ENCODE data around the gene PFN1.

Gene PFN1

DNA sequence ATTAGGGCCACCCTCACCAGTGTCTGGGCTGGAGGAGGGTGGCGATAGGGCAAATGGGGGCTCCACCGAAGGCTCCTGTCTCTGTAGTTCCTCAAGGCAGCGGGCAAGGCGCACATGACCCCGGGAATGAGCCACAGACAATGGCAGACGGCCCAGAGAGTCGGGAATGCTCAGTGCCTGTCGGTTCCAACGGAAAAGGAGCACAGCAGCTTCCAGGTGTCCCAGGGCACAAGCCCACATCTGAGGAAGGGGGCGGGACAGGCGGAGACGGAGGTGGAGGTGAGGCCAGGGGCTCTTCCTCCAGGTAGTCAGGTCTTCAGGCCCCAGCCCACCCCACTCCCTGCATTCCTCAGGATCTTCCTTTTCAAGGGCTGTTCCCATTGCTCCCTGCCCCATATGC, 24.4 kb upstream of the PFN1 start:
- no peak for TF ChIP-seq CTCF (IDR thresholded peaks at IDR 0.05; ENCODE audit: insufficient read depth, low read depth, low read length, missing control alignments)
- H3K4me3 ChIP-seq (ENCODE audit: low read length): no peak overlapping the region
- no peak for DNase-seq (ENCODE audit: low read depth)

DNA sequence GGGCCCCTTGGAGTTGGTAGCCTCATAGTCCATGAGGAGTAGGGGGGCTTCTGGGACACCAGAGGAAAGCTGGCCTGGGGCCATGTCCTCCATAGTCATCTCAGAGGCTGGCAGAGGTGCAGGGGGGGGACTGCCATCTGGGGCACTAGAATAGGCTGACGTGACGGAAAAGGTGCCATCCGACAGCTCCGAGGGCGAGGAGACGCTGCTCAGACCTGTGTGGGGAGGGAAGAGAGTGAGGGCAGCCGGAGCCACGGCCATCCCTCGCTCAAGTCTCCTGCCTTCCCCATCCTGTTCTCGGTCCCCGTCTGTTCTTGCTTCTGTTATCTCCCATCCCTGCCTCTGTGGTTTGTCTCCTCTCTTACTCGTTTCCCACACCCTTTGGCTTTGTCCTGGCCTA, 24.0 kb upstream of the PFN1 start:
- H3K4me3 ChIP-seq (ENCODE audit: low read length): no peak overlapping the region
- DNase-seq (ENCODE audit: low read depth): no peak
- TF ChIP-seq CTCF (IDR thresholded peaks at IDR 0.05; ENCODE audit: insufficient read depth, low read depth, low read length, missing control alignments): no peak

- DNase-seq (ENCODE audit: low read depth): no peak
- TF ChIP-seq CTCF (IDR thresholded peaks at IDR 0.05; ENCODE audit: insufficient read depth, low read depth, low read length, missing control alignments): no peak
- no peak overlapping the region for H3K4me3 ChIP-seq (ENCODE audit: low read length)
Observed at GRCh38 chr17:4971826-4972225, 23.5 kb upstream of the PFN1 start.

DNA sequence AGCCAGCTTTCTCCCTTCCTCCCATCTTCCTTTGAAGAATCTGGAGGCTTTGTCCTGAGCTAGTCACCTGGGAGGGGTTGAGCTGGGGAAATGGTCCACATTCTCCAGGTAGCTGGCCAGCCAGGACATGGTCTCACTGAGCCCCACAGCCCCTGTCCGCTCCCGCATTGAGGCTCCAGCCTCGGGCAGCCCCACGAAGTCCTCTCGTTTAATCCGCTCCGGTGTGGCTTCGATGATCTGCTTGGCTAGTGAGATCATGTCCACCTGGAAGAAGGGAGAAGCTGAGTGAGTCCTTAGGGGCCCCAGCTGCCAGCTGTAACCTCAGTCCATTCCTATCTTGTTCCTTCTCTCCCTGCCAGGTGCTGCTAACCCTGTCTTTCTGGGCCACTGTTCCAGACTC, 21.9 kb upstream of the PFN1 start:
- H3K4me3 ChIP-seq (ENCODE audit: low read length): no peak overlapping the region
- no peak for DNase-seq (ENCODE audit: low read depth)
- TF ChIP-seq CTCF (IDR thresholded peaks at IDR 0.05; ENCODE audit: insufficient read depth, low read depth, low read length, missing control alignments): no peak

DNA sequence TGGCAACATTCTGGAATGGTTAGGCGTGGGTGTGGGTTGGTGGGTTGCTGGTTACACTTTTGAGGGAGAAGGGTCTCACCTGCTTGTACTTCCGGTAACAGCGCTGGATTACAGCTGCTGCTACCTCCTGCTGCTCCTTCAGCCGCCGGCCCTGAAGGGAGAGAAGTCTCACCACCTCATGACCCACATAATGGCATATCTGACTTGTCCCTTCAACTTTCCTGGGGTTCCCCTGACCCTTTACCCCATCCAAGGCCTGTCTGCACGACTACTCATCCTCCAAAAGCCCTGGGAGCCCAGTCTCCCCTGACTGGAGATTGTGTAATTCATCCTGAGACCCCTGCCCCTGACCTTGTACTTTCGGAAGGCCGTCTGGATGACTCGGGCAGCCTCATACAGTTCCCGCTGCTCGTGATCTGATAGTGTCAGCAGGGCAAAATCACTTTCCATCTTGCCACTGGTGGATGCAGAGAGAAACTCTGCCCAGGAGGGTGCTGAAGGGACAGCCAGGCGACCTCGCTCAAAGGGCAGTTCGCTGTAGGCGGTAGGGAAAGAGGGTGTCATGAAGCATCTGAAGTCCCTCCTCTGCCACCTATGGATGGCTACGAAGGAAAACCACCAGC, 21.3 kb upstream of the PFN1 start:
- H3K4me3 ChIP-seq (ENCODE audit: low read length): no peak overlapping the region
- TF ChIP-seq CTCF (IDR thresholded peaks at IDR 0.05; ENCODE audit: insufficient read depth, low read depth, low read length, missing control alignments): no peak
- no peak for DNase-seq (ENCODE audit: low read depth)

DNA sequence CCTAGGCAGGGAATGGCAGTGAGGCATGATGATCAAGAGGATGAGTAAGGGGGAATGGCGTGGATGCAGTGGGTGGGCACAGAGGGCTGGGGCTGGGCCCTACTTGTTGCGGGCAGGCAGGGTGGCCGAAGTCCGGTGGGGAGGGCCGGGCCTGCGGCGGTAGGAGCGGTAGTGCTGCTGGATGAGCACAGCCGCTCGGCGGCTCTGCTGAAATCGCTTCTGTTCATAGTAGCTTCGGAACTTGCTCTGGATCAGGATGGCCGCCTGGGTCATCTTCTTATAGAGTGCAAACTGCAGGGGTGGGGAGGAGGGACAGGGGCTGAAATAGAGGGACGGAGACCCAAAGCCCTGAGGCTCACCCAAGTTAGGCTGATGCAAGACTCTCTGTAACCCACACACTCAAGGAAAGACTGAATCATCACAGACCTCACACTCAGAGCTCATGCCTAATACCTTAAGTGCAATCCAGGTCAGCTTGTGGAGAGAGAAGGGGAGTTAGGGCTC, 20.8 kb upstream of the PFN1 start:
- H3K4me3 ChIP-seq (ENCODE audit: low read length): peak overlapping the region; percentile 84

More for the DNA sequence above, 20.8 kb upstream of the PFN1 start:
- peak; percentile 89 for DNase-seq (ENCODE audit: low read depth)
- no peak for TF ChIP-seq CTCF (IDR thresholded peaks at IDR 0.05; ENCODE audit: insufficient read depth, low read depth, low read length, missing control alignments)
